Measurements from ENCODE around the gene GNPNAT1.

DNA sequence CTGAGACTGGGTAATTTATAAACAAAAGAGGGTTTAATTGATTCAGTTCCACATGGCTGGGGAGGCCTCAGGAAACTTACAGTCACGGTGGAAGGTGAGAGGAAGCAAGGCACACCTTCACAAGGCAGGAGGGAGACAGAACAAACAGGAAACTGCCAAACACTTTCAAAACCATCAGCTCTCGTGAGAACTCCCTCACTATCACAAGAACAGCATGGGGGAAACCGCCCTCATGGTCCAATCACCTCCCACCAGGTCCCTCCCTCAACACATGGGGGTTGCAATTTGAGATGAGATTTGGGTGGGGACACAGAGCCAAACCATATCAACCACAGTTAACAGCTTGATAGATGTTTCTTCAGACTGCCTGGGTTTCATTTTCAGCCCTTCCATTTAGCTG is 6.2 kb upstream of the GNPNAT1 start:
- no peak for TF ChIP-seq POLR2AphosphoS5 (IDR thresholded peaks at IDR 0.05; ENCODE audit: low read depth)
- TF ChIP-seq, protein P1, sequence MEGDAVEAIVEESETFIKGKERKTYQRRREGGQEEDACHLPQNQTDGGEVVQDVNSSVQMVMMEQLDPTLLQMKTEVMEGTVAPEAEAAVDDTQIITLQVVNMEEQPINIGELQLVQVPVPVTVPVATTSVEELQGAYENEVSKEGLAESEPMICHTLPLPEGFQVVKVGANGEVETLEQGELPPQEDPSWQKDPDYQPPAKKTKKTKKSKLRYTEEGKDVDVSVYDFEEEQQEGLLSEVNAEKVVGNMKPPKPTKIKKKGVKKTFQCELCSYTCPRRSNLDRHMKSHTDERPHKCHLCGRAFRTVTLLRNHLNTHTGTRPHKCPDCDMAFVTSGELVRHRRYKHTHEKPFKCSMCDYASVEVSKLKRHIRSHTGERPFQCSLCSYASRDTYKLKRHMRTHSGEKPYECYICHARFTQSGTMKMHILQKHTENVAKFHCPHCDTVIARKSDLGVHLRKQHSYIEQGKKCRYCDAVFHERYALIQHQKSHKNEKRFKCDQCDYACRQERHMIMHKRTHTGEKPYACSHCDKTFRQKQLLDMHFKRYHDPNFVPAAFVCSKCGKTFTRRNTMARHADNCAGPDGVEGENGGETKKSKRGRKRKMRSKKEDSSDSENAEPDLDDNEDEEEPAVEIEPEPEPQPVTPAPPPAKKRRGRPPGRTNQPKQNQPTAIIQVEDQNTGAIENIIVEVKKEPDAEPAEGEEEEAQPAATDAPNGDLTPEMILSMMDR (IDR thresholded peaks at IDR 0.05; ENCODE audit: insufficient read depth, low read length): no peak
- TF ChIP-seq REST (IDR thresholded peaks at IDR 0.05; ENCODE audit: insufficient replicate concordance, low read depth): no peak
- TF ChIP-seq GABPA (IDR thresholded peaks at IDR 0.05; ENCODE audit: low read depth): no peak

Measured in HL-60 (cell line).